Measurements from ENCODE around the gene SDK1. TPM values are rescaled to one million over a fixed set of nuclear protein-coding genes. Genes with fewer than 3 reads are reported as not detected.

The SDK1 gene
- total RNA-seq, 1 donor from 2014 or later, result 5.4 TPM

DNA sequence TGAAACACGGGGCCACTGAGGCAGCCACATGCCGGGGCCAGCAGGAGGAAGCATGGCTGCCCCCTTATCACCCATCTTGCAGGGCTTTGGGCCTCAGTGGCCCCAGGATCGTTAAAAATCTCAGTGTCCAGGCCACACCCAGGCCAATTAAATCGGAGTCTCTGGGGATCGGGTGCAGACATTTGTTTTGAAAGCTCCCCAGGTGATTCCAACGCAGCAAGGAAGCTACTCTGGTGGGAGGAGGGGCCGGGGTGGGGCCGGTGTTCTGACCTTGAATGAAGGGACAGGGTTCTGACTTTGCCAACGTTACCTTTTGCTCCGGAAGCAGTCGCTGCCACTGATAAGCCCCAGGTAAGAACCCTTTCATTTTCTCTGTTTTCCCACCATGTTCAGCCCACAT lies 968.7 kb downstream of the SDK1 start:
- no peaks in the 10 kb centered on the region for H3K27me3 Mint-ChIP-seq (ENCODE audit: unreplicated experiment)
- TF ChIP-seq, protein P1, sequence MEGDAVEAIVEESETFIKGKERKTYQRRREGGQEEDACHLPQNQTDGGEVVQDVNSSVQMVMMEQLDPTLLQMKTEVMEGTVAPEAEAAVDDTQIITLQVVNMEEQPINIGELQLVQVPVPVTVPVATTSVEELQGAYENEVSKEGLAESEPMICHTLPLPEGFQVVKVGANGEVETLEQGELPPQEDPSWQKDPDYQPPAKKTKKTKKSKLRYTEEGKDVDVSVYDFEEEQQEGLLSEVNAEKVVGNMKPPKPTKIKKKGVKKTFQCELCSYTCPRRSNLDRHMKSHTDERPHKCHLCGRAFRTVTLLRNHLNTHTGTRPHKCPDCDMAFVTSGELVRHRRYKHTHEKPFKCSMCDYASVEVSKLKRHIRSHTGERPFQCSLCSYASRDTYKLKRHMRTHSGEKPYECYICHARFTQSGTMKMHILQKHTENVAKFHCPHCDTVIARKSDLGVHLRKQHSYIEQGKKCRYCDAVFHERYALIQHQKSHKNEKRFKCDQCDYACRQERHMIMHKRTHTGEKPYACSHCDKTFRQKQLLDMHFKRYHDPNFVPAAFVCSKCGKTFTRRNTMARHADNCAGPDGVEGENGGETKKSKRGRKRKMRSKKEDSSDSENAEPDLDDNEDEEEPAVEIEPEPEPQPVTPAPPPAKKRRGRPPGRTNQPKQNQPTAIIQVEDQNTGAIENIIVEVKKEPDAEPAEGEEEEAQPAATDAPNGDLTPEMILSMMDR (IDR thresholded peaks at IDR 0.05), result no peak
- no peak overlapping the region for H3K27ac Mint-ChIP-seq (ENCODE audit: unreplicated experiment)
- peaks cover 6% of the 10 kb centered on the region for H3K9me3 Mint-ChIP-seq (ENCODE audit: unreplicated experiment)
- no peaks in the 10 kb centered on the region for H3K4me1 Mint-ChIP-seq (ENCODE audit: unreplicated experiment)
- H3K36me3 Mint-ChIP-seq (ENCODE audit: unreplicated experiment), result no peaks in the 10 kb centered on the region
- no peak overlapping the region for H3K4me3 Mint-ChIP-seq (ENCODE audit: unreplicated experiment)
- peak; percentile 66 for DNase-seq (ENCODE audit: extremely low spot score, unreplicated experiment)

DNA sequence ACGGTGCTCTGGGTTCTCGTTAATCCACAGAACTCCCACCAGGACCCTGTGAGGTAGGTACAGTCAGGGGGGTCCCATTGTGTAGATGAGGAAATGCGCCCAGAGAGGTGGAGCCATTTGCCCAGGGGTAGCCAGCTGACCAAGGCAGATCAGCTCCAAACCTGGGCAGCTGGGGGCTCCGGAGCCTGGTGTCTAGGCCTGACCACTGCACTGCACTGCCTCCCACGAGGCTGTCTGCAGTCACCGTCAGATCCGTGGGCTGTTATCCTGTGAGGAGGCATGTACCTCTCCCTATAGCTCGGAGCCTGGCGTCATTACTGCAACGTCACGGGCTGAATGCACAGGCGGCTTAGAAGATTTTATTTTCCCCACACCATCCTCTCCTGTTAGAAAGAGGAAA lies 969.2 kb downstream of the SDK1 start:
- peaks cover 7% of the 10 kb centered on the region for H3K9me3 Mint-ChIP-seq (ENCODE audit: unreplicated experiment)
- no peaks in the 10 kb centered on the region for H3K27me3 Mint-ChIP-seq (ENCODE audit: unreplicated experiment)
- TF ChIP-seq, protein P1 (IDR thresholded peaks at IDR 0.05), result no peak
- H3K36me3 Mint-ChIP-seq (ENCODE audit: unreplicated experiment), result no peaks in the 10 kb centered on the region
- H3K27ac Mint-ChIP-seq (ENCODE audit: unreplicated experiment), result no peak overlapping the region
- no peak overlapping the region for H3K4me3 Mint-ChIP-seq (ENCODE audit: unreplicated experiment)
- DNase-seq (ENCODE audit: extremely low spot score, unreplicated experiment), result peak; percentile 59
- no peaks in the 10 kb centered on the region for H3K4me1 Mint-ChIP-seq (ENCODE audit: unreplicated experiment)

DNA sequence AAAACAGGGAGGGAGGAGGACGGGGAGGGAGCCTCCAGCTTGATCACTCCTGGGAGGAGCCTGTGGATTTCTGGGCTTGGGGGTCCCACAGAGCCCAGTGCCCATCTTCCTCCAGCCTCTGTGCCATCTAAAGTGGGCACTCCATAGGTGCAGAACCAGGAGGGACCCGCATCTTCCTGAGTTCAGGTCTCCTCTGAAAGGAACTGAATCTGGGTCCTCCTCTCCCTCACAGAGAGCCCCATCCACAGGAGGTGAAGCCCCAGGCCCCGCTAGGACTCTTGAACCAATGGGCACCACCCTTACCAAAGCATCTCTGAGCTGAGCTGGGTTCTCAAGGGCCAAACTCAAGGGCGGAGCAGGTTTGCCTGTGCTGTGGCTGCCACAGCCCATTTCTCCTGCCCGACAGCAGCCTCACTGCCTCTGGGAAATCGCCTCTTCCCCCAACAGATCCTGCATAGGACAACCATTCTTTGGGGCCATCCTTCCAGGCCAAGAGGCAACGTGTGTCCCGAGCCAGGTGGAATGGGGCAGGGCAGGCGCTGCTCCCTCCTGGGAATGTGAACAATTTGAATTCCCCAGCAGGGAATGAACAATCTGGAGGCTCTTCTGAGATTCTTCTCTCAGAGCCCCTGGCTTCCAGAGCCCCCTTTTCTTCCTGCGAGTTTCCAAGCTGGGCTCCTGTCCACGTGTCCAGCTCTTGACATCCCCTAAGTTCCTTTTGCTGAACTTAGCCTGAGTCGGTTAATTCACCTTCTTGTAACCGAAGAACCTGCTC lies 970.1 kb downstream of the SDK1 start:
- TF ChIP-seq, protein P1 (IDR thresholded peaks at IDR 0.05), result no peak
- no peaks in the 10 kb centered on the region for H3K4me1 Mint-ChIP-seq (ENCODE audit: unreplicated experiment)
- peak; percentile 74 for DNase-seq (ENCODE audit: extremely low spot score, unreplicated experiment)
- H3K9me3 Mint-ChIP-seq (ENCODE audit: unreplicated experiment), result peaks cover 7% of the 10 kb centered on the region
- no peaks in the 10 kb centered on the region for H3K27me3 Mint-ChIP-seq (ENCODE audit: unreplicated experiment)
- H3K4me3 Mint-ChIP-seq (ENCODE audit: unreplicated experiment), result no peak overlapping the region
- H3K27ac Mint-ChIP-seq (ENCODE audit: unreplicated experiment), result no peak overlapping the region
- no peaks in the 10 kb centered on the region for H3K36me3 Mint-ChIP-seq (ENCODE audit: unreplicated experiment)

DNA sequence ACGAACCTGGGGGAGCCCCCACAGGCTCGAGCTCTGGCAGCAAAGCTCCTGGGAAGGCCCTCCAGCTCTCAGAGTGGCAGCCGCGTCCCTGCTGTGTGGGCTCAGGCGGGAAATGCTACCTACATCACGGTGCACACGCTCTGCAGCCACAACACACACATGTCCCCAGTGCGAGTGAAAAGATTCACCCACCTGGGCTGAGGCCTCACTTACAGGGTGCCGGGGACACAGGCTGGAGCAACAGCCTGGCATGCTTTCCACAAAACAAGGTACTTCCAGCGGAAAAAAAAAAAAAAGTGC lies 970.6 kb downstream of the SDK1 start:
- Mint-ChIP-seq H3K9me3 (ENCODE audit: unreplicated experiment) (peaks cover 7% of the 10 kb centered on the region), H3K36me3 (ENCODE audit: unreplicated experiment) (no peaks in the 10 kb centered on the region), H3K4me1 (ENCODE audit: unreplicated experiment) (no peaks in the 10 kb centered on the region), H3K27ac (ENCODE audit: unreplicated experiment) (no peak overlapping the region), H3K27me3 (ENCODE audit: unreplicated experiment) (no peaks in the 10 kb centered on the region), H3K4me3 (ENCODE audit: unreplicated experiment) (no peak overlapping the region)
- TF ChIP-seq, protein P1 (IDR thresholded peaks at IDR 0.05), result no peak
- peak; percentile 71 for DNase-seq (ENCODE audit: extremely low spot score, unreplicated experiment)

DNA sequence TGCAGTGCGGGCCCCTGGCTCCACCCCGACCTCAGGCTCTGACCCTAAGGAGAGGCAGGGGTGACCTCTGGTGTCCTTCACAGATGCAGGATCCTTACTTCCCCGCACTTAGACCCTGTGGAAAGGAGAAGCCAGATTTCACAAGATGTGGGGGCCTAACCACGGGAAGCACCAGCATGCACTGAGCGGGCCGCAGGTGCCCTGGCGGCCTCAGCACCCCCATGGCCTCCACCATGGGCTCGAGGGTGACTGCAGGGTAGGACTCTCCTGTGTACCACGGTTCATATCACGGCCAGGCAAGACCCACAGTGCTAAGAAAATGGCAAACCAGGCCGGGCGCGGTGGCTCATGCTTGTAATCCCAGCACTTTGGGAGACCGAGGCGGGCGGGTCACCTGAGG lies 971.1 kb downstream of the SDK1 start:
- H3K27me3 Mint-ChIP-seq (ENCODE audit: unreplicated experiment), result no peaks in the 10 kb centered on the region
- H3K27ac Mint-ChIP-seq (ENCODE audit: unreplicated experiment), result no peak overlapping the region
- peaks cover 7% of the 10 kb centered on the region for H3K9me3 Mint-ChIP-seq (ENCODE audit: unreplicated experiment)
- peak; percentile 73 for DNase-seq (ENCODE audit: extremely low spot score, unreplicated experiment)
- H3K4me1 Mint-ChIP-seq (ENCODE audit: unreplicated experiment), result no peaks in the 10 kb centered on the region
- TF ChIP-seq, protein P1 (IDR thresholded peaks at IDR 0.05), result no peak
- no peaks in the 10 kb centered on the region for H3K36me3 Mint-ChIP-seq (ENCODE audit: unreplicated experiment)
- H3K4me3 Mint-ChIP-seq (ENCODE audit: unreplicated experiment), result no peak overlapping the region

Data from osteocyte (in vitro differentiated cells).